ENCODE measurements around the gene PLD4.

DNA sequence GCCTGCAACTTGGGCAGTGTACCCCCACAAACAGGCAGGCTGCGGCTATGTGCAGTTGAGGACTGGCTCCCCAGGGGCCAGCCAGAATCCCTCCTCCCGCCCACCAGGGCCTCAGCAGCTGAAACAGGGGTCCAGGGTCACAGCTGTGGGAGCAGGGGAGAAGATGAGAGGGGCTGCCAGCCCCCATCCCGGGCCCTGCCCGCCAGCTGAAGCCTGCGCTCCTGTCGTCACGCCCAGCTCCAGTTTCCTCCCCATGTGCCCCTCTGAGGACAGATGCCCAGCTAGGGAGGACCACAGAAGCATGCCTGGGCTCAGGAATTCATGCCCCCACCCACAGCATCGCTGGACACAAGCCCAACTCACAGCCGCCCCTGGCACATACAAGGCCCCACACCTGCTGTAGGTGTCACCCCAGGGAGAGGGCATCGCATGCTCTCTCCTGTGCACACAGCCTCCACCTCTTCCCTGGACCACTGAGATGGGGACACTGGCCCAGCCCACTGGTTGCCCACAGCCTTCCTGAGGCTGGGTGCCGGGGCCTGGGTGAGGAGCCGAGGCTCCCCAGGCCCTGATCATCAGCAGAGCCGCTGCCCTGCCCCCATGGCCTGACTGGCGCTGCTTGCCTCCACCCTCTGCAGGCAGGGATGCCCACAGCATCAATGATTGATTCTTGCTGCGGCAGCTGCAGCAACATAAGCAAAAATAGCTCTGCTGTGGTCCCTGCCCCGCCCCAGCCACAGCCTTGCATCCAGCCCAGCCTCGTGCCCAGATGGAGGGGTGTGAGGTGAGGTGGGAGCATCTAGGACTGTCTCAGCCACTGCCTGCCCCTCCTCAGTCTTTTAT is 57.2 kb downstream of the PLD4 start:
- TF ChIP-seq POLR2A (IDR thresholded peaks at IDR 0.05): no peak
- no peak for TF ChIP-seq CTCF (IDR thresholded peaks at IDR 0.05)
